GM12872 (cell line): ENCODE results near the gene CYP27B1.

Experiments used
- TF ChIP-seq, protein P1 (sequence below): IDR thresholded peaks from 3 replicates; pipeline ENCODE4 v1.5.1; 2011; ENCODE audit warnings: low read depth, mild to moderate bottlenecking, low read length, moderate library complexity; ENCODE audit not compliant: insufficient read depth

The CYP27B1 gene

DNA sequence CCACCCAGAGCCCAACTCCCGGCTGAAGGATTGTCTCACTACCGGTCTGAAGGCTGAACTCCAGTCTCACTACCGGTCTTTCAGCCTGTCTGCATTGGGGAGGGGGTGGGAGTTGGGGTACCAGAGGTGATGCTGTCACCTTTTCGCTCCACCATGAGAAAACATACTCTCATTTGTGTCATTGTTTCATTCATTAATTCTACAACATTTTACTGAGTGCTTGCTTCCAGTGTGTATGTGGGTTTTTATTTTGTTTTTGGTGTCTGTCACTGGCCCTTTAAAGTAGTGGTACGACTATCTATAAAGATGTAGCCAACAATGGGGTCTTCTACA is 14.2 kb downstream of the CYP27B1 start:
- TF ChIP-seq, protein P1, sequence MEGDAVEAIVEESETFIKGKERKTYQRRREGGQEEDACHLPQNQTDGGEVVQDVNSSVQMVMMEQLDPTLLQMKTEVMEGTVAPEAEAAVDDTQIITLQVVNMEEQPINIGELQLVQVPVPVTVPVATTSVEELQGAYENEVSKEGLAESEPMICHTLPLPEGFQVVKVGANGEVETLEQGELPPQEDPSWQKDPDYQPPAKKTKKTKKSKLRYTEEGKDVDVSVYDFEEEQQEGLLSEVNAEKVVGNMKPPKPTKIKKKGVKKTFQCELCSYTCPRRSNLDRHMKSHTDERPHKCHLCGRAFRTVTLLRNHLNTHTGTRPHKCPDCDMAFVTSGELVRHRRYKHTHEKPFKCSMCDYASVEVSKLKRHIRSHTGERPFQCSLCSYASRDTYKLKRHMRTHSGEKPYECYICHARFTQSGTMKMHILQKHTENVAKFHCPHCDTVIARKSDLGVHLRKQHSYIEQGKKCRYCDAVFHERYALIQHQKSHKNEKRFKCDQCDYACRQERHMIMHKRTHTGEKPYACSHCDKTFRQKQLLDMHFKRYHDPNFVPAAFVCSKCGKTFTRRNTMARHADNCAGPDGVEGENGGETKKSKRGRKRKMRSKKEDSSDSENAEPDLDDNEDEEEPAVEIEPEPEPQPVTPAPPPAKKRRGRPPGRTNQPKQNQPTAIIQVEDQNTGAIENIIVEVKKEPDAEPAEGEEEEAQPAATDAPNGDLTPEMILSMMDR: no peak

DNA sequence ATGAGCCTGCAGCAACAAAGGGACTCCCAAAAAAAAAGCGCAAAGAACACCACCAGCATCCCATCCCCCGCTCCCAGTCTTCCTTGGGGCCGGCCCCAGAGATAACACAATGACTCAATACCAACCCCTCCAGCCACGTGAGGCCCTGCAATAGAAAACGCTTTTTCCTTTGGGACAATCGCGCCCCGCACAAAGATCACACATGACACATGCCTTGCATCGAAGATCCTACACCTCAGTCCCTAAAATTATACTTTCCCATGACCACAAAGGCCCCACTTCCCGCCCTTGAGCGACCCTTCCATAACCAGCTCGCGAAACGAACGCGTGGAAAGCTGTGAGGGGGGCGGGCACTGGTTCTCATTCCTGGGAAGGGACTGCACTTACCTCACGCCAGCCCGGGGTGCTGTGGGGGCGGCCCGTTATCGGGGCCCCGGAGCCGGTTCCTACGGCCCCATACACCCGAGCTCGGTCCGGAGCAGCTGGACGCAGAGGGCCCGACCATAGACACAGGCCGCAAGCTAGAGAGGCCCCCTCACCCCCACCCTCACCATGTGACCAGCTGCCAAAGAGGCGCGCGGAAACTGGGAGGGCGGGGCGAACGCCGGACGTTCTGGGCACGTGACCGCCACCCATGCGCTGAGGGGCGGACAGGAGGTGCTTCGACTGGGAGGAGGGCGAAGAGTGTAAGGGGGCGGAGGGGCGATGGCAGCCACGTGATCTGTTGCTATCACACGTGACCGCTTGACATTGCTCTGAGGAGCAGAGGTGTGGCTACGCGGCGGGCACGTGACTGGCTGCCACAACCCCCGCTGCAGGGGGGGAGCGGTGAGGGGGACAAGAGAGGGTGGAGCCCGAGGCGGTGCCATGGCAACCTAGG is 14.8 kb downstream of the CYP27B1 start, which contains the start of gene CDK4:
CDK4 (minus strand) TSS at position 523 of the 880 bp plus-strand sequence. CDS start 593 bp downstream, outside the sequence.
- TF ChIP-seq, protein P1: no peak

DNA sequence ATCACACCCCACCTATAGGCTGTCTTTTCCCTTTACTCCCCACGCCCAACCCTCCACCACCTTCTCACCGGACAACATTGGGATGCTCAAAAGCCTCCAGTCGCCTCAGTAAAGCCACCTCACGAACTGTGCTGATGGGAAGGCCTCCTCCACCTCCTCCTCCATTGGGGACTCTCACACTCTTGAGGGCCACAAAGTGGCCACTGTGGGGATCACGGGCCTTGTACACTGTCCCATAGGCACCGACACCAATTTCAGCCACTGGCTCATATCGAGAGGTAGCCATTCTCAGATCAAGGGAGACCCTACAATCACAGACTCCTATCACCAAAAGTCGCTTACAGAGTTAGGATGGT is 15.5 kb downstream of the CYP27B1 start:
- TF ChIP-seq, protein P1: no peak

DNA sequence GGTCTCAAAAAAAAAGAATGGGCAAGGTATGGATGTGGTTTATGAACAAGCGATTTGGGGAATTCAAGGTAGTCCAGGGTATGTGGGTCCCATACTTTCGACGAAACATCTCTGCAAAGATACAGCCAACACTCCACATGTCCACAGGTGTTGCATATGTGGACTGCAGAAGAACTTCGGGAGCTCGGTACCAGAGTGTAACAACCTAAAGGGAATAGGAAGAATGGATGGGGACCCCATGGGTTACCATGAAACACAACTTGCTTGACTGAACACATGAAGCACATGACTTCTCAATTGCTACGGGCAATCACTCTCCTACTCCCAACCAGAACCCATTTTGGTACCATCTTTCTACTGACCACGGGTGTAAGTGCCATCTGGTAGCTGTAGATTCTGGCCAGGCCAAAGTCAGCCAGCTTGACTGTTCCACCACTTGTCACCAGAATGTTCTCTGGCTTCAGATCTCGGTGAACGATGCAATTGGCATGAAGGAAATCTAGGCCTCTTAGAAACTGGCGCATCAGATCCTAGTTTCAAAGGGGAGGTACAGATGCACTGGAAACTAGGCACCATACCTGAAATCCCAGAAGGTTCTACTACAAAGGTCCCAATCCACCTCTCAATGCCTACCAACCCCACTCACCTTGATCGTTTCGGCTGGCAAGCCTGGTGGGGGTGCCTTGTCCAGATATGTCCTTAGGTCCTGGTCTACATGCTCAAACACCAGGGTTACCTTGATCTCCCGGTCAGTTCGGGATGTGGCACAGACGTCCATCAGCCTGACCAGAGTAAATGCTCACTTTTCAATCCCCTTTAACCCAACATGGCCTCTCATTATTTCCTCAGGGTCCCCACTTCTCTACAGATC is 16.1 kb downstream of the CYP27B1 start:
- TF ChIP-seq, protein P1: no peak

DNA sequence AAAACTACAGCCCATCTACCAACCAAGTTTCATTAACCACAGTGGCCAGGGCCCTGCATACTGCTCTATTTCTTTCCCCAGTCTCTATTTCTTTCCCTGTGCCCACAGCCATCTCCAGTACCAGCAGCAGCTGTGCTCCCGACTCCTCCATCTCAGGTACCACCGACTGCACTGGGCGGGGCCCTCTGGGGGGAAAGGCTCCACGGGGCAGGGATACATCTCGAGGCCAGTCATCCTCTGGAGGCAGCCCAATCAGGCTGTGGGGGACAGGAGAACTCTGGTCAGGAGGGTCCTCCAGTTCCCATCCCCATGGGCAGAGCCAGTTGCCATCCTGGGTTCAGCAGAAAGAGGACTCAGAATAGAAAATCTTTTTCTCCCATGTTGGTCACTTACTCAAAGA is 17.8 kb downstream of the CYP27B1 start:
- TF ChIP-seq, protein P1: no peak

DNA sequence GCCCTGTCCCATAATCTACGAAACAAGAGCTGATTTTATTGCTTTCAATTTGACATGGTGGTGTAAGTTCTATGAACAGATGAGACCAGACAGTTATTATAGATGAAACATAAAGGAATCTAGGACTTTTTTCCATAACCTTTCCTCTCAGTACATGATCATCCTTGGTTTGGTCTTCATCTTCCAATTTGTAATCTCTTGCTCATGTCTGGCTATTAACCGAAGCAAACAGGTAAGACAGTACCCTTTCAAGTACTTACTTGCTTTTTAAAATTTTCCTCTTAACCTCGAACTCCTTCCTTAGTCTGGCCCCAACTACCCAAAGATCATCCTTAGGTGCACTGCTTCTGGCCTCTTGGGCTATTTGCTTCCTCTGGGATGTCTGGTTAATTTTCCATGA is 20.9 kb downstream of the CYP27B1 start:
- TF ChIP-seq, protein P1: no peak

DNA sequence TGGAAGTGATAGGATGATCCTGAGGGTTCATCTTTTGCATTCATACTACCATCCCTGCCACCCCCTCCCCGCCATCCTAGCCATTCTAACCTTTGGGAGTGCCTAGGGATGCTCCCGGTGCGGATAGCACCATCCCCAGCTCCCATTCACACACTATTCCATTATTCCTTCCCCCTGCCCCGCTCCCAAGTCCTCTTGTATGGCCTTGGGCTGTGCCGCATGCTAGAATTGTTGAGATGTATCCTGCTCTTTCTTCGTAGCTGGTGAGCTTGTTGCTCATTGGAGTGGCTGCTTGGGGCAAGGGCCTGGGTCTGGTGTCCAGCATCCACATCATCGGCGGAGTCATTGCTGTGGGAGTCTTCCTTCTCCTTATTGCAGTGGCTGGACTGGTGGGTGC is 21.4 kb downstream of the CYP27B1 start:
- TF ChIP-seq, protein P1: no peak
